OCI-M1 (cell line): ENCODE results near the gene PTPRCAP.
"Not testable (repeated sequence)": the region's sequence is repeated elsewhere in the genome, so short reads cannot be mapped to it uniquely, and the experiment has no call there.

ENCODE experiments used
- DNase-seq: peaks from one replicate; lab custom pipeline; 2025; lab: John Stamatoyannopoulos, UW

Gene PTPRCAP

GRCh38 chr11:67437082-67437808 lies at the start of gene PTPRCAP:
Gene PTPRCAP (minus strand): TSS chr11:67437682. CDS start chr11:67437619, 63 bp downstream.
- DNase-seq: no peak

DNA sequence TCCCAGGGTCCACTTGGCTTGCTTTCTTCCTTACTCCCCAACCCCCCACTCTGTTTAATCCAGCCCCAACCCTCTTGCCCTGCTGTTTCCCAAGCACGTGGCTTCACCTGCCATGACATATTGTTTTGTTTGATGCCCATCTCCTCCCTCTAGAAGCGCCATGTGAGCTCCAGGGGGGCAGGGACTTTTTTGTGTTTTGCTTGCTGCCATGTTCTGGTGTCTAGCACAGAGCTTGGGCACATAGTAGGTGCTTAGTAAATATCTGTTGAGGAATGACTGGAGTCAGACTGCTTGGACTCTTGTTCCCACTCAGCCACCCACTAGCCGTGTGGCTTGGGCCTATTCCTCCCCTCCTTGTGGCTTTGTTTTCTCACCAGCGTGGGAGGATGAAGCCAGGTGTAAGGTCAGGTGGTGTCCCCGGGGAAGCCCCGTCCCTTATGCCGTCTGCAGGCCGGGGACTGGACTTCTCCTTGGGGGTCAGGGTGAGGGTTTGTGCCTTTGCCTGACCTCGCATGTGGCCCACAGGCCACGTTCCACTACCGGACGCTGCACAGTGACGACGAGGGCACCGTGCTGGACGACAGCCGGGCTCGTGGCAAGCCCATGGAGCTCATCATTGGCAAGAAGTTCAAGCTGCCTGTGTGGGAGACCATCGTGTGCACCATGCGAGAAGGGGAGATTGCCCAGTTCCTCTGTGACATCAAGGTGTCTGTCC lies 49.2 kb upstream of the PTPRCAP start:
- DNase-seq: no peak

DNA sequence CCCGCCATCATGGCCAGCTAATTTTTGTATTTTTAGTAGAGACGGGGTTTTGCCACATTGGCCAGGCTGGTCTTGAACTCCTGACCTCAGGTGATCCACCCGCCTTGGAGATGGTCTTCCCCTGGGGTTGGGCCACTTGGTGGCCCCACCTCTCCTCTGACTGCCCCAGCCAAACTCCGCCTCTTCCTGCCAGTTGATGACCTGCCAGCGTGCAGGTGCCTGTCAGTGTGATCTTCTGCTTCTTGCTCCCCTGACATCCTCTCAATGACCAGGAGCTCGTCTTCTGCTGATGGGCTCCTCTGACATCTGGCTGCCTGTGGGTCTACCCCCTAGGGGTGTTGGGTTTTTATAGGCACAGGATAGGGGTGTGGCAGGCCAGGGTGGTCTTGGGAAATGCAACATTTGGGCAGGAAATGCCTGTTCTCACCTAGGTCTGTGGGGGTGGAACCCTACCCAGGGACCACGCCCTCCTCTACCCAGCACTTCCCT lies 48.4 kb upstream of the PTPRCAP start:
- not testable (repeated sequence) for DNase-seq

- peak; percentile 73 for DNase-seq
Observed at GRCh38 chr11:67484847-67485311, 47.4 kb upstream of the PTPRCAP start.

GRCh38 chr11:67483831-67484665 lies 46.6 kb upstream of the PTPRCAP start:
- peak; percentile 25 for DNase-seq

DNA sequence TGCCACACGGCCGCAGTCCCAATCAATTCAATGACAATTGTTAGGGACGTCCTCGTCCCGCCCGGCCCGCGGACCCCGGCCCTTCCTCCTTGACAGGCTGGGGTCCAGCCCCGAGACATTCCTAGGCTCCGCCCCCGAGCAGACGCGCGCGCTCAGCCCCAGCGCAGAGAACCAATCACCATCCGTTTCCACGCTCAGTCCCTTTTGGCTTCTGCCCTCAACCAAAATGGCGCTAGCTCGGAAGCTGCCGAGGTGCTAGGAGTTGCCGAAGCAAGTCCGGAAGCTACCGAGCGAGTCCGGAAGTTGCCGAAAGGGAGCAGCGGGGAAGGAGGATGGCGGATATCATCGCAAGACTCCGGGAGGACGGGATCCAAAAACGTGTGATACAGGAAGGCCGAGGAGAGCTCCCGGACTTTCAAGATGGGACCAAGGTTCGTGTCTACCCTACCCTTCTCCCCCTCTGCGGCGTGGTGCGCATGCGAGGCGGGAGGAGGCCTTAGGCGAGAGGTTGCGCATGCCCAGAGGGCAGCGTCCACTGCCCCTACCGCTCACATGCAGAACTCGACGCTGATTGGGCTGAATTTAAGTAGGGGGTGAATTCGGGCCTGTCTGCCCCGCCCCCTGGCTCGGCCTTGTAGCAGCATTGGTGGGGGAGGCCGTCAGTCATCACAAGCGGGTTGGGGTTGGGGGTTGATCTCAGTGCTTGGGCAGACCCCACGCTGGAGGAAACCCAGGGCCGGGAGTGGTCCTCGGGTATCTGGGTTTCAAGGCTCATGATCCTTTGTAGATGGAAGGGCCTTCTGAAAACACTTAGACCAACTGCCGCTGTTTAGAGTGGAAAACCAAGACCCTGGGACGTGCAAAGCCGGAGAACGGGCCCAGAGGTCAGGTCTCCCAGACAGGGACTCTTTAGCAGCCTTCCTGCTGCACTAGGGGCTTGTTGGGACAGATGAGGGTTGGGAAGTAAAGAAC lies 45.6 kb upstream of the PTPRCAP start, which contains the start of gene AIP:
Gene AIP (plus strand): TSS at position 200 of the 972 bp plus-strand sequence. CDS start 133 bp downstream, at position 333.
- peak; percentile 99 for DNase-seq

GRCh38 chr11:67482275-67482826 lies 44.9 kb upstream of the PTPRCAP start:
- DNase-seq: no peak

DNA sequence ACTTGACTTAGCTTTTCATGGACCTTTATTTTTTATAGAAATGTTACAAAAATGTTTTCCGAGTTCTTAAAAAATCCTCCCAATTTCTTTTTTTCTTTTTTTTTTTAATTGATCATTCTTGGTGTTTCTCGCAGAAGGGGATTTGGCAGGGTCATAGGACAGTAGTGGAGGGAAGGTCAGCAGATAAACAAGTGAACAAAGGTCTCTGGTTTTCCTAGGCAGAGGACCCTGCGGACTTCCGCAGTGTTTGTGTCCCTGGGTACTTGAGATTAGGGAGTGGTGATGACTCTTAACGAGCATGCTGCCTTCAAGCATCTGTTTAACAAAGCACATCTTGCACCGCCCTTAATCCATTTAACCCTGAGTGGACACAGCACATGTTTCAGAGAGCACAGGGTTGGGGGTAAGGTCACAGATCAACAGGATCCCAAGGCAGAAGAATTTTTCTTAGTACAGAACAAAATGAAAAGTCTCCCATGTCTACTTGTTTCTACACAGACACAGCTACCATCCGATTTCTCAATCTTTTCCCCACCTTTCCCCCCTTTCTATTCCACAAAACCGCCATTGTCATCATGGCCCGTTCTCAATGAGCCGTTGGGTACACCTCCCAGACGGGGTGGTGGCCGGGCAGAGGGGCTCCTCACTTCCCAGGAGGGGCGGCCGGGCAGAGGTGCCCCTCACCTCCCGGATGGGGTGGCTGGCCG lies 40.0 kb upstream of the PTPRCAP start:
- DNase-seq: not testable (repeated sequence)

- DNase-seq: peak; percentile 3
Observed at GRCh38 chr11:67476692-67477091, 39.2 kb upstream of the PTPRCAP start.

- DNase-seq: no peak
Observed at GRCh38 chr11:67472882-67473281, 35.4 kb upstream of the PTPRCAP start.

DNA sequence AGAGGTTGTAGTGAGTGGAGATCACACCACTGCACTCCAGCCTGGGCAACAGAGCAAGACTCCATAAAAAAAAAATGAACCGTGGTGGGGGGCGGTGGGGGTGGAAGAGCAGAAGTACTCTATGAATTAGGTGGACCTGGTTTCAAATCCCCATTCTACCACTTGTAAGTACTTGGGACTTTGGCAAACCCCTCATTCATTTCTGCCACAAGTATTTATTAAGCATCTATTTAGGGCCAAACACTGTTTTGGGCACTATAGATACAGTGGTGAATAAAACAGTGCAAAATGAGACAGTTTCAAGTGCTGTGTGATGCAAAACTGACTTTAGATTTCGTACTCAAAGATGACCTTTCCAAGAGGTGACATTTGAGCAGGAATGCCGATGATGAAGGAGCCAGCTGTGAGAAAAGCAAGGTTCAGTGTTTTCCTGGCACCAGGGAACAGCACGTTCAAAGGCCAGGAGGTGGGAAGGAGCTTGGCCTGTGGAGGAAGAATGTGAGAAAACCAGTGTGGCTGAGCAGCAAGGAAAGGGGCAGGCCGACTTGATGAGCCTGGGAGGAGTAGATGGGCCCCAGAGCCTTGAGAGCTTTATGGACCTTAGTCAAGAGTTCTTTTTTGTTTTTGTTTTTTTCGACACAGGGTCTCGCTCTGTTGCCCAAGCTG lies 33.0 kb upstream of the PTPRCAP start:
- DNase-seq: no peak

GRCh38 chr11:67469508-67469811 lies 32.0 kb upstream of the PTPRCAP start:
- DNase-seq: no peak

DNA sequence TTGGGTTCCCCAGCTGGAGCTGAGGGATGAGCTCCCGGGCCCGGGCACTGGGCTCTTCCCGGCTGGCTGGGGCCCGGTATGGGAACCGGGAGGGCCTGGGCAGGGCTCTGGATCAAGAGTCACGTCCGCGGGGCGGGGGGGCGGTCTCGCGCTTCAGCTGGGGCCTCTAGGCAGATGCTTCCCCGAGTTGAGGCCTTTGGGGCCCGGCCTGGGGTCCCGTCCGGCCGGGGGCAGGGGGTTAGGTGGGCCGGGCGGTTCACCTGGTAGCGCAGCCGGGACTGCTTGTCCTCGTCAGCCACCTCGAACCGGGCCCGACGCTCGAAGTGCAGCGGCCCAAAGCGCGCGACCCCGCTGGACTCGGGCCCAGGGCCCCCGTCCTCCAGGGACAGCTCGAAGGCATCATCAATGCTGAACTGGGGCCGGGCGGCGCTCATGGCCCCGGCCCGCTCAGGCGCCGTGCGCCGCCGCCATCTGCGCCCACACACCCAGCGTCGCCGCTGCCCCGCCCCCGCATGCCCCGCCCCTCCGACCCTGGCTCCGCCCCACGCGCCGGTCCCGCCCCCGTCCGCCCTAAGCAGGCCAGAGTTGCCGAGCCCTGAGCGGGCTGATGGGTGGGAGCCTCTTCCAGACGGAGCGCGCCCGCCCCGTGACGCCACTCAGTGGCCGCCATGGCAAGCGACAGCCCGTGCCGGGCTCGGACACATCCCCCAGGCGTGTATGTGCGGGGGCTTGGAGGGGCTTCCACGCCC lies 31.5 kb upstream of the PTPRCAP start, which contains the start of gene TMEM134:
Gene TMEM134 (minus strand): TSS at position 493 of the 749 bp plus-strand sequence. CDS start 59 bp downstream, at position 434.
- peak; percentile 93 for DNase-seq

- no peak for DNase-seq
Observed at GRCh38 chr11:67468456-67468758, 30.9 kb upstream of the PTPRCAP start.

DNA sequence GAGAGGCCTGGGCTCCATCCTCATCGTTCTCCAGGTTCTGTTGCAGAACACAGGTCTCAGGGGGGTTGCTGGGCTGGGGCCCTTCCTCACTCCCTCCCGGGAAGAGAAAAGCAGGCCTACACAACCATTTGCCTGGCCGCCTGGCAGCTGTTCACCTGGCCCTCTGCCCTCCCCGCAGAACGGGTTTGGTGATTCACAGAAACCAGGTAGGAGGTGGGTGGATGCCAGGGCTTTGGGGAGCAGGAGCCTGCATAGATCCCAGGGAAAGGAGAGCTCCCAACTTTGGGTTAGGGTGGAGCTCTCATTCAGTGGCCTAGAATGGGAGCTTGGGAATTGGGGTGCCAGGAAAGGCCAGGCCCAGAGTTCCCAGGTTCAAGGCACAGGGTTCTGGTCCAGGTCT lies 30.6 kb upstream of the PTPRCAP start:
- DNase-seq: no peak

GRCh38 chr11:67466962-67467771 lies 29.7 kb upstream of the PTPRCAP start:
- DNase-seq: no peak

DNA sequence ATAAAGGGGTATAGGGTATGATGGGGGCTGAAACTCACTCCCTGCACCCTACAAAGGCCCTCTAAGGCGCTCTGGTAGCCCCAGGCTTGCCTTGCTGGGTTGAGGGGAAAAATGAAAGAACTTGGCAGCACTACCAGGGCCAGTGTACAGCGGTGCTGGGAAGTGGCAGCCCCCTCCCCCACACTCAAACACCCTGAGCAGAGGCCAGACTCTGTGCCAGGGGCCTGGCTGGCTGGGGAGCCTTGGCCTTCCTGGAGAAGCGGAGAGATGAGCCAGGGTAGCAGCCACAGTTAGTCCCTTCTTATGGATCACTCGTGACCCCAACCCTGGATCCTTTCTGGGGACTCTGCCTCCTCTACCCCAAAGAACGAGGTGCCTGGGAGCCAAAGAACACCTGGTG lies 28.9 kb upstream of the PTPRCAP start:
- DNase-seq: no peak

DNA sequence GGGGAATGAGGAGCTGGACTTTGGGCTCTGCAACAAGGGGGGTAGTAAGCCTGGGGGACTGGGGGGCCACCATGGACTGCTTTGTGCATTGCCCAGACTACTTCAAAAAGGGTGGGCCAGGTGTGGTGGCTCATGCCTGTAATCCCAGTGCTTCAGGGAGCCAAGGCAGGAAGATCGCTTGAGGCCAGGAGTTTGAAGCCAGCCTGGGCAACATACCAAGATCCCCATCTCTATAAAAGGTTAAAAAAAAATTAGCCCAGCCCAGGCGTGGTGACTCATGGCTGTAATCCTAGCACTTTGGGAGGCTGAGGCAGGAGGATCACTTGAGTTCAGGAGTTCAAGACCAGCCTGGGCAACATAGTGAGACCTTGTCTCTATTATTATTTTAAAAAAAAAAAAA lies 28.0 kb upstream of the PTPRCAP start:
- DNase-seq: peak; percentile 24
